ENCODE results near the gene KIF3C. TPM values are rescaled to one million over a fixed set of nuclear protein-coding genes. Genes with fewer than 3 reads are reported as not detected.
"Not testable (repeated sequence)": the region's sequence is repeated elsewhere in the genome, so short reads cannot be mapped to it uniquely, and the experiment has no call there.

Gene KIF3C
- total RNA-seq, 1 experiment from 2014 or later = 16.9 TPM

GRCh38 chr2:25915944-25916772 lies 66.1 kb downstream of the KIF3C start:
- DNase-seq (ENCODE audit: low read depth) = not testable (repeated sequence)

GRCh38 chr2:25915411-25915810 lies 66.9 kb downstream of the KIF3C start:
- DNase-seq (ENCODE audit: low read depth) = not testable (repeated sequence)

DNA sequence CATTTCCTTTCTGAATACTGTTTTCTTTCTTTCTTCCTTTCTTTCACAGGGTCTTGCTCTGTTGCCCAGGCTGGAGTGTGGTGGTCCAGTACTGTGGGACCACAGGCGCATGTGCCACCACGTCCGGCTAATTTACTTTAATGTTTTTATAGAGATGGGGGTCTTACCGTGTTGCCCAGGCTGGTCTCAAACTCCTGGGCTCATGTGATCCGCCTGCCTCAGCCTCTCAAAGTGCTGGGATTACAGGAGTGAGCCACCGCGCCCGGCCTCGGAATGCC lies 68.7 kb downstream of the KIF3C start:
- not testable (repeated sequence) for DNase-seq (ENCODE audit: low read depth)

GRCh38 chr2:25912851-25913695 lies 69.2 kb downstream of the KIF3C start:
- DNase-seq (ENCODE audit: low read depth) = no peak

DNA sequence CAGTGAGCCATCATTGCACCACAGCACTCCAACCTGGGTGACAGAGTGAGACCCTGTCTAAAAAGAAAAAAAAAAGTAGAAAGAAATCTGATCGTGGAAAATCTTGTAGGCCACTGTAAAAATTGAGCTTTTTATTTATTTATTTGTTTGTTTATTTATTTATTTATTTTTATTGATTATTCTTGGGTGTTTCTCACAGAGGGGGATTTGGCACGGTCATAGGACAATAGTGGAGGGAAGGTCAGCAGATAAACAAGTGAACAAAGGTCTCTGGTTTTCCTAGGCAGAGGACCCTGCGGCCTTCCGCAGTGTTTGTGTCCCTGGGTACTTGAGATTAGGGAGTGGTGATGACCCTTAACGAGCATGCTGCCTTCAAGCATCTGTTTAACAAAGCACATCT lies 72.7 kb downstream of the KIF3C start:
- not testable (repeated sequence) for DNase-seq (ENCODE audit: low read depth)

DNA sequence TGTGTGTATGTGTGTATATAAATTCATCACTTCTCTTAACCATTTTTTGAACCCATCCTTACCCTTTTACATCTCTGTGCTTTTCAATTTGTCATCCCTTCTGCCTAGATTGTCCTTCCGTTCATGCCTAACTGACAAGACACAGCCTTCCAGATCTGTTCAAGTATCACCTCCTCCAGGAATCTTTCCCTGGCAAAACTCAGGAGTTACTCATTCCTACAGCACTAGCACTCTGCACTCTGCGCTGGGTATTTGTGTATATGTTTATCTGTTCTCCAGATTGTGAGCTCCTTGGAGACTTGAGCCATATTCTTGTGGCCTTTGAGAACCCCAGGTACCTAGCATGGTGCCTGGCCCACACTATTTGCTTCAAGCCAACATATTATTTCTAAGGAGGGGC lies 77.2 kb downstream of the KIF3C start:
- no peak for DNase-seq (ENCODE audit: low read depth)

- DNase-seq (ENCODE audit: low read depth) = peak; percentile 17
Observed at GRCh38 chr2:25903216-25903776, 79.0 kb downstream of the KIF3C start.

- no peak for DNase-seq (ENCODE audit: low read depth)
Observed at GRCh38 chr2:25899404-25899970, 82.8 kb downstream of the KIF3C start.

DNA sequence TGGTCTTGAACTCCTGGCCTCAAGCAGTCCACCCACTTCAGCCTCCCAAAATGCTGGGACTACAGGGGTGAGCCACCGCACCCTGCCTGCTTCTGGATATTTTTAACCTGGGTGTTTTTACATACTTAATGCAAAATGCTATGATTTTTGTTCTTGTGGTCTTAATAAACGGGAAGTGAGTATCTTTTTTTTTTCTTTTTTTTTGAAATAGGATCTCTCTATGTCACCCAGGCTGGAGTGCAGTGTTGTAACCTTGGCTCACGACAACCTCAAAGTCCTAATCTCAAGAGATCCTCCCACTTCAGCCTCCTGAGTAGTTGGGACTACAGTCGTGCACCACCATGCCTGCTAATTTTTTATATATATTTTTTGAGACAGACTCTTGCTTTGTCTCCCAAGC lies 84.8 kb downstream of the KIF3C start:
- no peak for DNase-seq (ENCODE audit: low read depth)

DNA sequence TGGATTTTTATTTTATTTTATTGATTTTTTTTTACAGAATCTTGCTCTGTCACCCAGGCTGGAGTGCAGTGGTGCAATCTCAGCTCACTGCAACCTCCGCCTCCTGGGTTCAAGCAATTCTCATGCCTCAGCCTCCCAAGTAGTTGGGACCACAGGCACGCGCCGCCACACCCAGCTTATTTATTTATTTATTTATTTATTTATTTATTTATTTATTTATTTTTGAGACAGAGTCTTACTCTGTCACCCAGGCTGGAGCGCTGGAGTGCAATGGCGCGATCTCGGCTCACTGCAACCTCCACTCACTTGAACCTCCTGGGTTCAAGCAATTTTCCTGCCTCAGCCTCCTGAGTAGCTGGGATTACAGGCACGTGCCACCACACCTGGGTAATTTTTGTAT lies 86.0 kb downstream of the KIF3C start:
- not testable (repeated sequence) for DNase-seq (ENCODE audit: low read depth)

GRCh38 chr2:25895610-25896009 lies 86.7 kb downstream of the KIF3C start:
- no peak for DNase-seq (ENCODE audit: low read depth)

- DNase-seq (ENCODE audit: low read depth) = no peak
Observed at GRCh38 chr2:25895018-25895417, 87.3 kb downstream of the KIF3C start.

DNA sequence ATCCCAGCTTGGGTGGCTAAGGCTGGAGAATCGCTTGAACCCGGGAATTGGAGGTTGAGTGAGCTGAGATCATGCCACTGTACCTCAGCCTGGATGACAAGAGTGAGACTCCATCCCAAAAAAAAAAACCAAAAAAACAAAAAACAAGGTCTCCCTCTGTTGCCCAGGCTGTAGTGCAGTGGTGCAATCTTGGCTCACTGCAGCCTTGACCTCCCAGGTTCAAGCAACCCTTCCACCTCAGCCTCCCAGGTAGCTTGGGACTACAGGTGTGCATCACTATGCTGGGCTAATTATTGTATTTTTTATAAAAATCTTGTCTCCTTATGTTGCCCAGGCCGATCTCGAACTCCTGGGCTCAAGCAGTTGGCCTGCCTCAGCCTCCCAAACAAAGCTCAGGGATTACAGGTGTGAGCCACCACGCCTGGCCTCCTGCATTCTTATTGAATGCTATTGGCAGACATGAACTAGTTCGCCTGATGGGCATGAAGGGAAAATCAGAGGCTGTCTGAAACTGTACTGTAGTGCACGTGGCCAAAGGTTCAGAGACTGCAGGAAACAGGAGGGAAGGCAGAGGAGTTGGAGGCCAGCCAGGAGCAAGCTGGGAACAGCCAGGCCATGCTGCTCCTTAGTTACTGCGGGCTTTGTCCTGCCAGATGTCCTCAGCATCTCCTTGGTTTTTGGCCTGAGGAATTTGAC lies 88.0 kb downstream of the KIF3C start:
- DNase-seq (ENCODE audit: low read depth) = peak; percentile 41

DNA sequence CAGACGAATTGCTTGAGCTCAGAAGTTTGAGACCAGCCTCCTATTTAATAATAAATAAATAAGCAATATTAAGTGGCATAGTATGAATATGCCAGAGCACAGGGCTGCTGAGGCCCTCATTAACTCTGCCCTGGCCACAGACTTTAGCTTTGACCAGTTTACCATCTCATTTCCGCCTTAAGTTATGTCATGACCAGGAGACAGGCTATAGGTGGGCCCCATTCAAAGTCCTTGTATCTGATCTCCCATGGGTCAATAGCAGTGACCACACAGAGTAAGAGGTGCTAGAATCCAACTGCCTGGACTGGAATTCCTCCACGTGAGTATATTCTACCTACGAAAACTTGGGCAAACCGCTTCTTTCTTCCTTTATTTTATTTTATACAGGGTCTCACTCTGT lies 90.6 kb downstream of the KIF3C start:
- DNase-seq (ENCODE audit: low read depth) = no peak

DNA sequence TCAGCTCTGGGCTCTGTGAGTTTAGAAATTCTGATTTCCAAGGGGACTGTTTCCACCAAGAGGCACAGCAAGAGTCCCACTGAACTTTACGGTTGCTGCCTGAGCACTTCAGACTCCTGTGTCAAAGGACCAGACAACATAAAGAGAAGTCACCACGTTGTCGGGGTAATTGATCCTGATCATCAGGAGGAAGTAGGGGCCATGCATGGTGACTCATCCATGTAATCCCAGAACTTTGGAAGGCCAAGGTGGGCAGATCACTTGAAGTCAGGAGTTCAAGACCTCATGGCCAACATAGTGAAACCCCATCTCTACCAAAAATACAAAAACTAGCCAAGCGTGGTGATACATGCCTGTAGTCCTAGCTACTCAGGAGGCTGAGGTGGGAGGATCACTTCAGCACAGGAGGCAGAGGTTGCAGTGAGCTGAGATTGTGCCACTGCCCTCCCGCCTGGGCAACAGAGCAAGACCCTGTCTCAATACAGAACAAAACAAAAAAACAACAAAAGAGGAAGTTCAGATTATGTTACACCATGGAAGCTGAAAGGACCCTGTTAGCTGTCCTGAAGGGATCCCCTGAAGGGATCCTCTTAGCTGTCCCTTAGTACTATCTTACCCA lies 94.6 kb downstream of the KIF3C start:
- no peak for DNase-seq (ENCODE audit: low read depth)

DNA sequence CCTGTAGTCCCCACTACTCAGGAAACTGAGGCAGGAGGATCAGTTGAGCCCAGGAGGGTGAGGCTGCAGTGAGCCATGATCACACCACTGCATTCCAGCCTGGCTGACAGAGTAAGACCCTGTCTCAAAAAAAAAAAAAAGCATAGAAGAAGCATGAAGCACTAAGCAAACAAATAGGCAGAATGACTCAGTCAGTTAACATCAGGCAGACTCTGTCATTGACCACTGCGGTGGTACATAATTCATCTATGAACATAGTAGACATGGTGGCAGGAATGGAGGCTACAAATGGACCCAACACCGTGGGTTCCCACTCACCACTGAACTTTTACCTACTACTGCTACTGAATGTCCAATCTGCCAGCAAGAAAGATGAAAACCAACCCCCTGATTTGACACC lies 96.4 kb downstream of the KIF3C start:
- DNase-seq (ENCODE audit: low read depth) = peak; percentile 89

GRCh38 chr2:25881764-25882163 lies 100.5 kb downstream of the KIF3C start:
- DNase-seq (ENCODE audit: low read depth) = no peak

GRCh38 chr2:25879133-25879730 lies 103.1 kb downstream of the KIF3C start:
- peak; percentile 43 for DNase-seq (ENCODE audit: low read depth)

DNA sequence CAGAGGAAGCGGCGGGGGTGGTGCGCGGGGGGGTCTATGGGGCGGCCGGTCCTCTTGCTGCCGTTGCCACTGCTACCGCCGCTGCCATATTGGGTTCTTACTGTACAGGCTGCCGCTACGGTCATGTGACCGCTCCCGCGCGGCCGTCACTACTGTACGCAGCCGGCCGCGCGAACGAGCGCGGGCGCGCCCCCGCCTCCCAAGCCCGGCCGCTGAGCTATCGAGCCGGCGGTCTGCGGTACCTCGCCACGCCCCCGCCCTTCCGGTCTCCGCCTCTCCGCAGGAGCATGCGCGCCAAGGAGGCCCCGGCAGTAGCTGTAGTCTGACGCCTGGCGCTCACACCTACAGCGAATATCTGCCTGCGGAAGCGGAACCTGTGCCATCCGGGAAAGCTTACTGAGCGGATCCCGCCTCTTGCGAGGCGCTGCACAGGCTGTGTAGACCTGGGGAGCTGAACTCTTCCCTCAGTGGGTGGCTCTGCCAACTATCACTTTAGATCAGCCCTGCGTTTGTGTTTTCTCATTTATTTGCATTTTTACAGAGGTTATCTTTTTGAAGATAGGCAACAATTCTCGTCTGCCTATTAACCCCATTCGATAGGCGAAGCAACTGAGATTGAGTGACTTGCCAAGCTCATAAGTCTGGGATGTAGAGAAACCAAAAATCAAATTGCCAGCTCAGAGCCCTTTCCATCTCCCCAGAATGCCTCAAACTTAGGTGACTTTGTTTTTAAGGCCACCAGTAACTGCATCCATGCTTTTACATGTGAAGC lies 103.8 kb downstream of the KIF3C start, which contains the start of gene ASXL2:
ASXL2 (minus strand) TSS at position 127 of the 772 bp plus-strand sequence. CDS start 265 bp downstream, outside the sequence.
- DNase-seq (ENCODE audit: low read depth) = peak; percentile 99
